HG02870 (cell line): Measurements from ENCODE around the gene TMED1.

Experiments used
- ATAC-seq: cut with Tn5 transposase; IDR thresholded peaks from one replicate; pipeline ENCODE4 v1.9.1; 2021; ENCODE audit warnings: mild to moderate bottlenecking, moderate library complexity; ENCODE audit not compliant: unreplicated experiment

The TMED1 gene

DNA sequence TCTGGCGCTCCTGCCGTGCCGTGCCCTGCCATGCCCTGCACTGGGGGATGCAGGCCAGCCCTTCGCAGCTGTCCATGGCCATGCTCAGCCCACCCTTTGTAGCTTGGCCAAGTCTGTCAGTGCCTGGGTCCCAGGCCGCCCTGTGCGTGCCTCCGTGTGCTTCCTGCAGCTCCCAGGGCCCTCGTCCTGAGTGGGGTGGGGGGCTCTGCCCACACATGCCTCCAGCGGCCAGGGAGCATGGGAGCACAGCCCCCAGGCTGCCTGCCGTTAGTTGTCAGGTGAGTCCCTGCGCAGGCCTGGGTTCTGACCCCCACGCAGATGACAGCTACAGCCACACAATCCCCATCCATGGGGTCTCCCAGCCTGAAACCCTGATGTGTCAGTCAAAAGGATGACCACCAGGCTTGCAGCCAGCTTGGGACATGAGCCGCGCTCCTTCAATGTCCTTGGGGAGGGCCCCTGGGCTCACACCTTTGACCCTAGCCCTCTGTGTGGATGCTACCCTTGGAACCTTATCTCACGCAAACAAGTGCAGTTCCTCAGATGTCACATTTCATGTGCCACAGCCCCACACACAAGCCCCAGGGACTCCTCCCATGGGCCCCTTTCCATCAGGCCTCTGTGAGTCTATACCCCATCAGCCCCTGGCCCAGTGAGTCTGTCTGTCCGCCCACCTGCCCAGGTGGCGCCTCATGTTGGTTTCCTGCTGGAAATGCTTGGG, 24.5 kb downstream of the TMED1 start:
- no peak for ATAC-seq

- no peak for ATAC-seq
Measured at GRCh38 chr19:10809651-10810285, 26.2 kb downstream of the TMED1 start.

DNA sequence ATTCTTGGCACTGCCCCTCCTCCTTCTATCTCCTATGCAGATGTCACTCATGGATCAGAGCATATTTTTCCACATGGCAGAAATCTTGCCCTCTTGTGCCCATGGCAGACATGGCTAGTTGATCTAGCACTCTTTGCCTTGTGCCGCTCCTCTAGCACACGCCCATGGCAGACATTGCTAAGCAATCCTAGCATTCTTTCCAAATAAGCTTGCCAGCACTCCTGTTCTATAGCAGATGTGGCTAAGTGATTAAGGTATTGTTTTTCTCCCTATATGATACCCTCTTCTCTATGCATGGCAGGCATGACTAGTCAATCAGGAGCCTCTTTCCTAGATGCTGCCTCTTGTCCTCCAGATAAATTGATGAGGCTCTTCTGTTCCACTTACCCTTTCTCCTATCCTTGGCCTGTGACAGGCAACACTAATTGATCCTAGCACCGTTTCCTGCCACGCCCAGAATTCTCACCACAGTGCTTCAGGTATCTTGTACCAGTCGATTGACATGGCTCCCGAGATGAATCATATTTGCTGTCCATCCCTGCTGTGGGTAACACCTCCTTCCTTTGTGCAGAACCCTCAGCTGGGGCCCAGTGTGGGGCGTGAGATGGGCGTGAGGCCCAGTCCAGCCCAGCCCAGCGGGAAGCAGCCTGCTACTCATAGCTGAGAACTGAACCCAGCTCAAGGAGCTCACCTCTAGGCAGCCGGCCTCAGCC, 26.9 kb downstream of the TMED1 start:
- ATAC-seq: no peak

DNA sequence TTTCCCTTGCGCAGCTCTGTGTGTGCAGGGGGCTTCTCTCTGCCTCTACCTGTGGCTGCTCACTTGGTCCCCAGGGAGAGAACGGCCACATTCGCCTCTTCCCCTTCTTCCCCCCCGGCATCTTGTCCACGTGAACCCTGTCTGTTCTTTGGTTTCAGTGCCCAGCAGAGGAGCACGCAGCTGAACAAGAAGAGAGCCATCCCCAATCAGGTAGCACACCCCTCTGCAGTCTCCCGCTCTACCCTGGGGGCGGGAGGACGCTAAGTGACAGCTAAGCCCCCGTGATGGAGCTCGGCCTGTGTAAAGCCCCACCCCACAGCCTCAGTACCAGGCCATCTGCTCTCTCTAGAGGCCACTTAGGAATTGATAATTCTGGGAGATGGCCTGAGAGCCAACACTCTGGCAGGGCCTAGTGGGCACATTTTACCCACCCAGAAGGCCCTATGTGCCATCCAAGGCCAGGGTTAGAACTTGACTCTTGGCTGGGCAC, 30.2 kb downstream of the TMED1 start:
- ATAC-seq: no peak

DNA sequence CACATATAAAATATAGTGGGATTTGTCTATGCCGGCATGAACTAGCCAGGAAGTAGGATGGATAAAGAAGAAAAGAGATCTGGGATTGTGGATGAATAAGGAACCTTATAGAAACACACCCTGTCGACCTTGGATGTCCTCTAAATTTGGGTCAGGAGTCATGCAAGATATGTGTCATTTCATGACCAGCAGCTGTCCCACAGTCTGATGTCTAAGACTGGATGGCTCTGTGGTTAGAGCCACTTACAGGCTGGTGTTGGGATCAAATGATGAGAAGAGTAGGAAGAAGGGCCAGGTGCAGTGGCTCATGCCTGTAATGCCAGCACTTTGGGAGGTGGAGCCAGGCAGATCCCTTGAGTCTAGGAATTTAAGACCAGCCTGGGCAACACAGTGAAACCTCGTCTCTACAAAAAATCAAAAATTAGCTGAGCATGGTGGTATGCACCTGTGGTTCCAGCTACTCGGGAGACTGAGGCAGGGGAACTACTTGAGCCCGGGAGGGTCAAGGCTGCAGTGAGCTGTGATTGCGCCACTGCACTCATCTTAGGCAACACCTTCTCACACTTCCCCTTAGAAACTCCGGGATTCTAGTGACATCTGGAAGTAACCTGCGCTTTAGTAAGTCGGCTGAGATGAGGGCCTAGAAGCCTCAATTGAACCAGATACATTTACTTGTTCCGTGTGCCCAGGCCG, 30.8 kb downstream of the TMED1 start:
- no peak for ATAC-seq

GRCh38 chr19:10803252-10803651, 32.8 kb downstream of the TMED1 start:
- no peak for ATAC-seq

DNA sequence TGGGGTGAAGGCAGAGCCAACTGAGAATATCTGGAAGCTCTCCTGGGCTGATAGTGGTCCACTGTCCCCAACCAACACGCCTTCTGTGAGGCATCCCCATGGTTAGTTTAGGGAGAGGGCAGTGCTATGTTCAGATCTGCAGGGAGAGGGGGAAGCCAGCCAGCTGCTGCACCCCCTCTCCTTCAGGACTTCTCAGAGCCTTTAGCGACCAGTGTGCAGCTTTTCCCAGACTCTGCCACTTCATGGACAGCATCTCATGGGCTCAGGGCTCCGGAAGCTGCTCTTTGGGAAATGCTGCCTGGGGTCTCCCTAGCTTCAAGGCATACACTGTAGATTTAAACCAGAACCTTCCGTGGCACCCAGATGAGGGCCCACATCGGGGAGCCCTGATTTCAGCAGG, 33.5 kb downstream of the TMED1 start:
- no peak for ATAC-seq

GRCh38 chr19:10800488-10800887, 35.5 kb downstream of the TMED1 start:
- ATAC-seq: no peak

GRCh38 chr19:10797541-10798256, 38.3 kb downstream of the TMED1 start:
- no peak for ATAC-seq

- ATAC-seq: no peak
Measured at GRCh38 chr19:10797078-10797477, 38.9 kb downstream of the TMED1 start.

- no peak for ATAC-seq
Measured at GRCh38 chr19:10796653-10797052, 39.4 kb downstream of the TMED1 start.

DNA sequence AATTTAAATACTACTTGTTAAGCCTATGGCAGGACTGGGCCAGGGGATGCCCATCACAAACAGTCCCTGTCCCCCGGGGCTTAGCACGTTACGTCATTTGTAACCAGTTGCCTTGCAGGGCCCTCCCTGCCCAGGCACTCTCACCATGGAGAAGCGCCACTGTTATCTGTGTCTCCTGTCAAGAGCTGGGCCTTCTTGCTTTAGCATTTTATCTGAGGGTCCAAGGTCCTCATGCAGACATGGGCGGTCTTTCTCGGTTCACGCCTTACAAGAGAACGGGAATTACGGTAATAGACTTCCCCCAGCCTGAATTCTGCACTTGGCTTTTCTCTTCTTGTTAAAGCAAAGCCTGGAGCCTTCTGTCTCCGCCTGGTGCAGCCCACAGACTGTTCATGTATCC, 46.1 kb downstream of the TMED1 start:
- ATAC-seq: no peak

GRCh38 chr19:10788146-10788545, 47.9 kb downstream of the TMED1 start:
- ATAC-seq: no peak

DNA sequence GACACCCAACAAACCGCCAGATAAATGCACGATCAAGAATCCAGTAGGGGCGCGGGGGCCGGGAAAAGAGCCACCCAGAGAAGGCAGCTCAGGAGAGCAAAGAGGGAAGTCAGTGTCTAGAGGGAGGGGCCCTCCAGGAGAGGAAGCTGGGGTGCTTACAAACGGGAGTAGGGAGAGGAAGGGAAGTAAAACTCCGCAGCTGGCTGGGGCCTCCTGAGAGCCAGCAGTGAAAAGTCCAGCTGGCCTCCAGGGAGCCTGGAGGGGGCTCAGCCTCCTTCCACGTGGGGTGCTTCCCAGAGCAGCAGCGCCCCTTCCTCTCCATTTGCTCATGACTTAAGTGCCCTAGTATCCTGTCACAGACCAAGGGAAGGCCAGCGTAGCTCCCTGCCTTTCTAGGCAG, 51.8 kb downstream of the TMED1 start:
- ATAC-seq: no peak

GRCh38 chr19:10782795-10783194, 53.2 kb downstream of the TMED1 start:
- no peak for ATAC-seq
